Esophagus muscularis mucosa (tissue), 4 donors: ENCODE data around the gene CDKL5.

Experiments used
- CTCF ChIP-seq, 3 experiments: fragments of 200-600 bp in 2 of 3; fragments of 450-650 bp in 1 of 3; sonication (generic) in 2 of 3; IDR thresholded peaks; one replicate each; pipeline ENCODE4 v1.5.1; 2017 to 2019; ENCODE audit warnings: antibody characterized with exemption in 3 of 3, mild to moderate bottlenecking in 2 of 3, moderate library complexity in 1 of 3
- EP300 ChIP-seq: sonication (generic); formaldehyde crosslinking; IDR thresholded peaks from one replicate; pipeline ENCODE4 v1.6.1; 2017; ENCODE audit warnings: antibody characterized with exemption
- POLR2A ChIP-seq: fragments of 450-650 bp; IDR thresholded peaks from one replicate; pipeline ENCODE4 v1.6.1; 2017; ENCODE audit warnings: antibody characterized with exemption, moderate library complexity, mild to moderate bottlenecking, low read depth
- POLR2AphosphoS5 ChIP-seq, 2 donors: sonication (generic); formaldehyde crosslinking; IDR thresholded peaks; one replicate each; pipeline ENCODE4 v1.6.1; 2017; ENCODE audit warnings: antibody characterized with exemption in 2 of 2

GRCh38 chrX:18701621-18702361 lies 276.4 kb downstream of the CDKL5 start:
- no peak for TF ChIP-seq POLR2A
- no peak for TF ChIP-seq CTCF (IDR thresholded peaks at IDR 0.05)
- TF ChIP-seq POLR2AphosphoS5 (IDR thresholded peaks at IDR 0.05) = no peak
- no peak for TF ChIP-seq EP300
